ENCODE data around the gene CDK8. TPM values are rescaled to one million over a fixed set of nuclear protein-coding genes. Genes with fewer than 3 reads are reported as not detected.

The CDK8 gene
- total and polyA plus RNA-seq, 2 donors (not counting 3 experiments of a cell fraction or from before 2014, with no cell fraction given) = 12.2 to 13.3 TPM

DNA sequence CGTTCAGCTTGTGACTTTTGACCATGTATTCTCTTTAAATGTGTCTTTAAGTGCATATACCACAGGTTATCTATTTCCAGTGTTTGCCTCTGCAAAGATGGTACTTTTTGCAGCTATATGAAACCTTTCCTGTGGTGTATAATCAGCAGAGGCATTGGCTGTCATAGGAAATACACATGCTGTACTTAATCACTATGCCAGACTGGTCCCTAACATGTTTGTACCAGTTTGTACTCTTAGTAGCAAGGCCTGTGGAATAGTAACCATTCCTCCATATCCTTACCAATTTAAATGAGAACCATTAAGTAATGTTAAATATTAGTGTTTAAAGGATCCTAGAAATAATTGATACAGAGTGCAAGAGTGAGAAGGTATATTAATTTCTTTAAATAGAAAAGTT is 69.8 kb downstream of the CDK8 start:
- intact Hi-C loops (cut with micrococcal nuclease) = no loop called here
- Histone ChIP-seq H3K9ac (replicated peaks; ENCODE audit: extremely low read depth, insufficient read depth, low read length) (no peak overlapping the region), H4K20me1 (replicated peaks; ENCODE audit: control insufficient read depth, extremely low read depth, insufficient read depth, low read length) (peaks cover 9% of the 10 kb centered on the region), H3K9me3 (replicated peaks; ENCODE audit: control insufficient read depth, insufficient read depth, low read length) (no peaks in the 10 kb centered on the region), H3K36me3 (ENCODE audit: control insufficient read depth in 2 of 2, extremely low read depth in 1 of 2, insufficient read depth in 2 of 2, low read length in 2 of 2) (no peaks in the 10 kb centered on the region), H3K4me1 (ENCODE audit: control insufficient read depth, extremely low read depth, insufficient read depth, low read length) (no peaks in the 10 kb centered on the region), H3K4me3 (replicated peaks in 1 of 3; ENCODE audit: insufficient read depth in 1 of 3, low read depth in 1 of 3, low read length in 3 of 3) (no peak overlapping the region), H3K4me2 (ENCODE audit: insufficient read depth, low read length) (no peak overlapping the region), H2AFZ (ENCODE audit: low read depth, low read length) (no peak overlapping the region), H3K27ac (ENCODE audit: insufficient read depth, low read depth, low read length) (no peak overlapping the region), H3K9me1 (replicated peaks; ENCODE audit: control insufficient read depth, extremely low read depth, insufficient read depth, low read length) (no peaks in the 10 kb centered on the region), H3K79me2 (ENCODE audit: control insufficient read depth, insufficient read depth, low read length) (peaks cover 3% of the 10 kb centered on the region), H3K27me3 (ENCODE audit: control insufficient read depth in 2 of 2, insufficient read depth in 2 of 2, low read length in 2 of 2) (no peaks in the 10 kb centered on the region)
- no peak for TF ChIP-seq EZH2 (IDR thresholded peaks at IDR 0.05; ENCODE audit: borderline replicate concordance, low read depth, low read length, severe bottlenecking)
- TF ChIP-seq POLR2A (IDR thresholded peaks at IDR 0.05; ENCODE audit: low read depth, low read length) = no peak
- no peak for TF ChIP-seq JUN (IDR thresholded peaks at IDR 0.05; ENCODE audit: borderline replicate concordance, insufficient read depth, insufficient read length, low read depth)
- TF ChIP-seq, protein P1, sequence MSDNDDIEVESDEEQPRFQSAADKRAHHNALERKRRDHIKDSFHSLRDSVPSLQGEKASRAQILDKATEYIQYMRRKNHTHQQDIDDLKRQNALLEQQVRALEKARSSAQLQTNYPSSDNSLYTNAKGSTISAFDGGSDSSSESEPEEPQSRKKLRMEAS (IDR thresholded peaks at IDR 0.05; ENCODE audit: insufficient read depth, insufficient read length) = no peak
- no peak for TF ChIP-seq FOS (IDR thresholded peaks at IDR 0.05; ENCODE audit: borderline replicate concordance, insufficient read depth, low read length)
- no peak for TF ChIP-seq POLR2AphosphoS5 (IDR thresholded peaks at IDR 0.05; ENCODE audit: insufficient read depth, low read depth, low read length)
- ChIA-PET CTCF (no interaction called here), POLR2A (no interaction called here)
- no peak for DNase-seq (ENCODE audit: low read depth, low spot score)
- FAIRE-seq = no peak
- dilution Hi-C loops (cut with MboI; ENCODE audit: extremely low pct_ligation_motif_present, low sequenced_read_pairs) = no loop called here
- BruUV-seq (replicated peaks) = no TSS peak

DNA sequence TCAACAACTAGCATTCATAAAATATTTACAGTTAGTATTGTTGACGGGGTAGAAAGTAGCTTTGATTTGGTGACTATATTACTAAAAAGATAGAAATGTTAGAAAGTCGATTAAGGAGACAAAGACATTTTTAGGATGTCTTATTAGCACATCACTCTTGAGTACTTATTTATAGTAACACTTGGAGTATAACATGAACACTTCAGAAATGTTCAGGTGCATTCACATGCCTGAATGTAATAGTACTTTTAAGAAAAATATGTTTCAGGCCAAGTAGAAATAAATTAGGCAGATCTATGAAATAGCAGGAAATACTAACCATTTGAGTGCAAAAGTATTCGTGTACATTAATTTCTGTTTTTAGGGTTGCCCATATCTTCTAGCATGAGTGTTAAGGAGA is 70.4 kb downstream of the CDK8 start:
- FAIRE-seq = no peak
- Histone ChIP-seq H3K9ac (replicated peaks; ENCODE audit: extremely low read depth, insufficient read depth, low read length) (no peak overlapping the region), H3K9me1 (replicated peaks; ENCODE audit: control insufficient read depth, extremely low read depth, insufficient read depth, low read length) (no peaks in the 10 kb centered on the region), H3K79me2 (ENCODE audit: control insufficient read depth, insufficient read depth, low read length) (peaks cover 3% of the 10 kb centered on the region), H2AFZ (ENCODE audit: low read depth, low read length) (no peak overlapping the region), H3K9me3 (replicated peaks; ENCODE audit: control insufficient read depth, insufficient read depth, low read length) (no peaks in the 10 kb centered on the region), H3K4me3 (replicated peaks in 1 of 3; ENCODE audit: insufficient read depth in 1 of 3, low read depth in 1 of 3, low read length in 3 of 3) (no peak overlapping the region), H4K20me1 (replicated peaks; ENCODE audit: control insufficient read depth, extremely low read depth, insufficient read depth, low read length) (peaks cover 10% of the 10 kb centered on the region), H3K4me2 (ENCODE audit: insufficient read depth, low read length) (no peak overlapping the region), H3K36me3 (ENCODE audit: control insufficient read depth in 2 of 2, extremely low read depth in 1 of 2, insufficient read depth in 2 of 2, low read length in 2 of 2) (no peaks in the 10 kb centered on the region), H3K27me3 (ENCODE audit: control insufficient read depth in 2 of 2, insufficient read depth in 2 of 2, low read length in 2 of 2) (no peaks in the 10 kb centered on the region), H3K27ac (ENCODE audit: insufficient read depth, low read depth, low read length) (no peak overlapping the region), H3K4me1 (ENCODE audit: control insufficient read depth, extremely low read depth, insufficient read depth, low read length) (no peaks in the 10 kb centered on the region)
- POLR2A ChIA-PET = no interaction called here
- no TSS peak for BruUV-seq (replicated peaks)
- dilution Hi-C loops (cut with MboI; ENCODE audit: extremely low pct_ligation_motif_present, low sequenced_read_pairs) (no loop called here), intact Hi-C loops (cut with micrococcal nuclease) (no loop called here)
- TF ChIP-seq EZH2 (IDR thresholded peaks at IDR 0.05; ENCODE audit: borderline replicate concordance, low read depth, low read length, severe bottlenecking) = no peak
- TF ChIP-seq POLR2A (IDR thresholded peaks at IDR 0.05; ENCODE audit: low read depth, low read length) = no peak
- no peak for TF ChIP-seq JUN (IDR thresholded peaks at IDR 0.05; ENCODE audit: borderline replicate concordance, insufficient read depth, insufficient read length, low read depth)
- TF ChIP-seq, protein P1 (IDR thresholded peaks at IDR 0.05; ENCODE audit: insufficient read depth, insufficient read length) = no peak
- TF ChIP-seq POLR2AphosphoS5 (IDR thresholded peaks at IDR 0.05; ENCODE audit: insufficient read depth, low read depth, low read length) = no peak
- TF ChIP-seq GATA2 (IDR thresholded peaks at IDR 0.05; ENCODE audit: insufficient read depth, insufficient read length, low read depth, low read length) = no peak
- TF ChIP-seq MYC (IDR thresholded peaks at IDR 0.05; ENCODE audit: low read depth, low read length) = no peak
- TF ChIP-seq FOS (IDR thresholded peaks at IDR 0.05; ENCODE audit: borderline replicate concordance, insufficient read depth, low read length) = no peak
- TF ChIP-seq, protein P2, sequence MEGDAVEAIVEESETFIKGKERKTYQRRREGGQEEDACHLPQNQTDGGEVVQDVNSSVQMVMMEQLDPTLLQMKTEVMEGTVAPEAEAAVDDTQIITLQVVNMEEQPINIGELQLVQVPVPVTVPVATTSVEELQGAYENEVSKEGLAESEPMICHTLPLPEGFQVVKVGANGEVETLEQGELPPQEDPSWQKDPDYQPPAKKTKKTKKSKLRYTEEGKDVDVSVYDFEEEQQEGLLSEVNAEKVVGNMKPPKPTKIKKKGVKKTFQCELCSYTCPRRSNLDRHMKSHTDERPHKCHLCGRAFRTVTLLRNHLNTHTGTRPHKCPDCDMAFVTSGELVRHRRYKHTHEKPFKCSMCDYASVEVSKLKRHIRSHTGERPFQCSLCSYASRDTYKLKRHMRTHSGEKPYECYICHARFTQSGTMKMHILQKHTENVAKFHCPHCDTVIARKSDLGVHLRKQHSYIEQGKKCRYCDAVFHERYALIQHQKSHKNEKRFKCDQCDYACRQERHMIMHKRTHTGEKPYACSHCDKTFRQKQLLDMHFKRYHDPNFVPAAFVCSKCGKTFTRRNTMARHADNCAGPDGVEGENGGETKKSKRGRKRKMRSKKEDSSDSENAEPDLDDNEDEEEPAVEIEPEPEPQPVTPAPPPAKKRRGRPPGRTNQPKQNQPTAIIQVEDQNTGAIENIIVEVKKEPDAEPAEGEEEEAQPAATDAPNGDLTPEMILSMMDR (IDR thresholded peaks at IDR 0.05; ENCODE audit: extremely low read depth in 1 of 2, insufficient read depth in 1 of 2, low read depth in 1 of 2, low read length in 2 of 2) = no peak
- DNase-seq (ENCODE audit: low read depth, low spot score) = peak; percentile 6
- CTCF ChIA-PET = no interaction called here
